Esophagus muscularis mucosa (tissue), 4 donors: ENCODE data around the gene HECA. TPM values are rescaled to one million over a fixed set of nuclear protein-coding genes. Genes with fewer than 3 reads are reported as not detected.

Source experiments
- DNase-seq: peaks from one replicate; pipeline ENCODE4 v3.0.0-alpha.2; 2017; ENCODE audit errors: extremely low spot score
- H3K27ac ChIP-seq, 4 donors: fragments of 200-600 bp; sonication (generic); replicated peaks in 1 of 4; 1 replicate in 3 of 4; 2 replicates in 1 of 4; pipeline ENCODE4 v1.5.1; 2016 to 2019; ENCODE audit warnings: mild to moderate bottlenecking in 1 of 4
- H3K27me3 ChIP-seq, 4 donors: fragments of 200-600 bp; sonication (generic); one replicate each; pipeline versions ENCODE4 v1.5.1 to v1.6.0; 2016 to 2019
- H3K36me3 ChIP-seq, 4 donors: fragments of 200-600 bp; sonication (generic); one replicate each; pipeline ENCODE4 v1.5.1; 2016 to 2019
- H3K4me1 ChIP-seq, 4 donors: fragments of 200-600 bp; sonication (generic); one replicate each; pipeline ENCODE4 v1.5.1; 2016 to 2019
- H3K4me3 ChIP-seq, 4 donors: fragments of 200-600 bp; sonication (generic); 1 replicate in 2 of 4; 2 replicates in 2 of 4; pipeline ENCODE4 v1.5.1; 2016 to 2019; ENCODE audit warnings: mild to moderate bottlenecking in 4 of 4, moderate library complexity in 1 of 4
- H3K9me3 ChIP-seq, 4 donors: fragments of 200-600 bp; sonication (generic); 1 replicate in 3 of 4; 2 replicates in 1 of 4; pipeline ENCODE4 v1.5.1; 2016 to 2019
- CTCF ChIP-seq, 3 experiments: fragments of 200-600 bp in 2 of 3; fragments of 450-650 bp in 1 of 3; sonication (generic) in 2 of 3; IDR thresholded peaks; one replicate each; pipeline ENCODE4 v1.5.1; 2017 to 2019; ENCODE audit warnings: antibody characterized with exemption in 3 of 3, mild to moderate bottlenecking in 2 of 3, moderate library complexity in 1 of 3
- EP300 ChIP-seq: sonication (generic); formaldehyde crosslinking; IDR thresholded peaks from one replicate; pipeline ENCODE4 v1.6.1; 2017; ENCODE audit warnings: antibody characterized with exemption
- POLR2A ChIP-seq: fragments of 450-650 bp; IDR thresholded peaks from one replicate; pipeline ENCODE4 v1.6.1; 2017; ENCODE audit warnings: antibody characterized with exemption, moderate library complexity, mild to moderate bottlenecking, low read depth
- POLR2AphosphoS5 ChIP-seq, 2 donors: sonication (generic); formaldehyde crosslinking; IDR thresholded peaks; one replicate each; pipeline ENCODE4 v1.6.1; 2017; ENCODE audit warnings: antibody characterized with exemption in 2 of 2
- WGBS: methylation state at CpG from one replicate; pipeline ENCODE4 v1.1.5; 2018; 5-methylcytosine and 5-hydroxymethylcytosine counted together
- intact Hi-C: fragments of 100-400 bp; cut with DNase I; formaldehyde crosslinking; loops from one replicate; pipeline ENCODE4 v1.15.1; 2023
- total RNA-seq, 4 donors: library from RNA; depleted of rRNA; stranded (reverse); fragments of >200 nt; gene quantifications; one replicate each; pipeline versions ENCODE4 v1.1.0 to v1.2.1, GENCODE V29; 2016

Gene HECA
- total RNA-seq, 4 donors from 2014 or later, result 43.2 to 68.4 (median 52.4) TPM

- no peak for DNase-seq
- H3K4me1 ChIP-seq, result peaks cover 0 to 6% (median 5%) of the 10 kb centered on the region in 4 donors
- no peak overlapping the region for H3K27ac ChIP-seq
- no peaks in the 10 kb centered on the region for H3K36me3 ChIP-seq
- H3K27me3 ChIP-seq, result no peaks in the 10 kb centered on the region
- WGBS, result 66% methylated on average over 3 of the region's 3 CpGs
- TF ChIP-seq EP300 (no peak), CTCF (IDR thresholded peaks at IDR 0.05) (no peak), POLR2AphosphoS5 (IDR thresholded peaks at IDR 0.05) (no peak), POLR2A (no peak)
- intact Hi-C loops, result no loop called here
- H3K4me3 ChIP-seq, result no peak overlapping the region
- H3K9me3 ChIP-seq, result no peaks in the 10 kb centered on the region
These were observed 8.6 kb upstream of the HECA start for GRCh38 chr6:139126255-139126654.

GRCh38 chr6:139126931-139127330, 7.9 kb upstream of the HECA start:
- Histone ChIP-seq H3K4me3 (no peak overlapping the region), H3K36me3 (no peaks in the 10 kb centered on the region), H3K4me1 (peaks cover 0 to 6% (median 5%) of the 10 kb centered on the region in 4 donors), H3K27me3 (no peaks in the 10 kb centered on the region), H3K9me3 (no peaks in the 10 kb centered on the region), H3K27ac (no peak overlapping the region)
- intact Hi-C loops, result no loop called here
- TF ChIP-seq POLR2AphosphoS5 (IDR thresholded peaks at IDR 0.05) (no peak), POLR2A (no peak), EP300 (no peak), CTCF (IDR thresholded peaks at IDR 0.05) (no peak)
- DNase-seq, result no peak
- 96% methylated on average over 4 of the region's 4 CpGs for whole genome bisulfite sequencing

GRCh38 chr6:139129284-139129683, 5.6 kb upstream of the HECA start:
- TF ChIP-seq EP300 (no peak), CTCF (IDR thresholded peaks at IDR 0.05) (no peak), POLR2A (no peak), POLR2AphosphoS5 (IDR thresholded peaks at IDR 0.05) (no peak)
- H3K36me3 ChIP-seq, result no peaks in the 10 kb centered on the region
- intact Hi-C loops, result no loop called here
- DNase-seq, result no peak
- WGBS, result 73% methylated on average over 1 of the region's 1 CpG
- no peak overlapping the region for H3K27ac ChIP-seq
- no peaks in the 10 kb centered on the region for H3K9me3 ChIP-seq
- peaks cover 6 to 15% (median 13%) of the 10 kb centered on the region in 4 donors for H3K4me1 ChIP-seq
- H3K4me3 ChIP-seq, result no peak overlapping the region
- no peaks in the 10 kb centered on the region for H3K27me3 ChIP-seq

- Histone ChIP-seq H3K36me3 (no peaks in the 10 kb centered on the region), H3K9me3 (no peaks in the 10 kb centered on the region), H3K4me1 (peaks cover 3 to 27% (median 14%) of the 10 kb centered on the region in 4 donors), H3K4me3 (no peak overlapping the region), H3K27ac (no peak overlapping the region), H3K27me3 (no peaks in the 10 kb centered on the region)
- TF ChIP-seq EP300, result no peak
- TF ChIP-seq CTCF (IDR thresholded peaks at IDR 0.05), result no peak
- no peak for TF ChIP-seq POLR2AphosphoS5 (IDR thresholded peaks at IDR 0.05)
- no peak for TF ChIP-seq POLR2A
- WGBS, result 65% methylated on average over 6 of the region's 6 CpGs
- no peak for DNase-seq
- intact Hi-C loops, result loop anchor here (10.0 kb wide), 1 partner anchor 233 kb away; no protein-coding TSS in a partner anchor
These were observed 3.1 kb upstream of the HECA start for GRCh38 chr6:139131736-139132280.
